GM21526 (cell line): ENCODE results near the gene KRTAP19-6.
"Not testable (repeated sequence)": the region's sequence is repeated elsewhere in the genome, so short reads cannot be mapped to it uniquely, and the experiment has no call there.

Source experiments
- ATAC-seq: cut with Tn5 transposase; IDR thresholded peaks from one replicate; pipeline ENCODE4 v1.9.1; 2021; ENCODE audit warnings: moderate library complexity; ENCODE audit not compliant: unreplicated experiment, low FRiP score

The KRTAP19-6 gene

GRCh38 chr21:30541764-30542163, at the start of gene KRTAP19-6:
Gene KRTAP19-6, minus strand, starts transcription at chr21:30541864. Its CDS starts 31 bp downstream, at chr21:30541833.
- ATAC-seq: no peak

GRCh38 chr21:30590297-30590696, 48.6 kb upstream of the KRTAP19-6 start, which contains the start of gene KRTAP22-2:
Gene KRTAP22-2, minus strand, starts transcription at chr21:30590397.
- ATAC-seq: no peak

GRCh38 chr21:30582870-30583269, 41.2 kb upstream of the KRTAP19-6 start:
- ATAC-seq: no peak

GRCh38 chr21:30580132-30580531, 38.5 kb upstream of the KRTAP19-6 start:
- ATAC-seq: no peak

- no peak for ATAC-seq
These were observed 37.7 kb upstream of the KRTAP19-6 start for GRCh38 chr21:30579346-30579745.

- ATAC-seq: no peak
These were observed 36.1 kb upstream of the KRTAP19-6 start for GRCh38 chr21:30577766-30578165.

- no peak for ATAC-seq
These were observed 26.0 kb upstream of the KRTAP19-6 start for GRCh38 chr21:30567617-30568016.

- no peak for ATAC-seq
These were observed 22.0 kb upstream of the KRTAP19-6 start for GRCh38 chr21:30563630-30564029.

- no peak for ATAC-seq
These were observed 21.4 kb upstream of the KRTAP19-6 start for GRCh38 chr21:30563072-30563471.

GRCh38 chr21:30561957-30562356, 20.3 kb upstream of the KRTAP19-6 start:
- no peak for ATAC-seq

- no peak for ATAC-seq
These were observed 19.7 kb upstream of the KRTAP19-6 start, which contains the start of gene KRTAP19-7 for GRCh38 chr21:30561264-30561895. Gene KRTAP19-7, minus strand, starts transcription at chr21:30561314. Its CDS starts 25 bp downstream, at chr21:30561289.

GRCh38 chr21:30555095-30555494, 13.4 kb upstream of the KRTAP19-6 start:
- no peak for ATAC-seq

GRCh38 chr21:30552782-30553181, 11.1 kb upstream of the KRTAP19-6 start:
- no peak for ATAC-seq

- ATAC-seq: no peak
These were observed 22.8 kb downstream of the KRTAP19-6 start for GRCh38 chr21:30518876-30519275.

GRCh38 chr21:30515681-30516080, 26.0 kb downstream of the KRTAP19-6 start:
- no peak for ATAC-seq

GRCh38 chr21:30505621-30506205, 36.0 kb downstream of the KRTAP19-6 start:
- ATAC-seq: not testable (repeated sequence)

- ATAC-seq: no peak
These were observed 39.6 kb downstream of the KRTAP19-6 start, which contains the start of gene KRTAP19-5 for GRCh38 chr21:30502041-30502440. Gene KRTAP19-5, minus strand, starts transcription at chr21:30502141. Its CDS starts 51 bp downstream, at chr21:30502090.

- ATAC-seq: no peak
These were observed 44.6 kb downstream of the KRTAP19-6 start, which contains the start of gene KRTAP19-4 for GRCh38 chr21:30497065-30497464. Gene KRTAP19-4, minus strand, starts transcription at chr21:30497165. Its CDS starts 55 bp downstream, at chr21:30497110.

- ATAC-seq: no peak
These were observed 49.7 kb downstream of the KRTAP19-6 start, which contains the start of gene KRTAP19-3 for GRCh38 chr21:30491963-30492428. Gene KRTAP19-3, minus strand, starts transcription at chr21:30492013. Its CDS starts 56 bp downstream, at chr21:30491957.
